Activated CD8-positive, alpha-beta memory T cell treated with anti-CD3 and anti-CD28 coated beads, Interleukin-2, amount 10 ng/mL, durations not matched to agents 7 days and 5 days (primary cell): ENCODE data around the gene RLBP1. TPM values are rescaled to one million over a fixed set of nuclear protein-coding genes. Genes with fewer than 3 reads are reported as not detected.

Experiments used
- ATAC-seq: fragments of 150-1000 bp; cut with Tn5 transposase; one replicate; pipeline ENCODE4 v1.10.0; 2021; ENCODE audit warnings: moderate library complexity
- CTCF ChIA-PET: fragments of 350-600 bp; sonication (Branson Sonifier 250); formaldehyde crosslinking; loops from one replicate; lab custom pipeline; 2021; ENCODE audit warnings: antibody characterized with exemption; lab: Charles Lee
- DNase-seq: peaks from one replicate; pipeline ENCODE4 v3.0.0-alpha.2; 2020
- H3K27ac Mint-ChIP-seq: one replicate; pipeline ENCODE4 v1.8.0; 2021; ENCODE audit warnings: mild to moderate bottlenecking, mixed read lengths
- H3K27me3 Mint-ChIP-seq: one replicate; pipeline ENCODE4 v1.8.0; 2021; ENCODE audit warnings: mixed read lengths
- H3K36me3 Mint-ChIP-seq: one replicate; pipeline ENCODE4 v1.8.0; 2021; ENCODE audit warnings: mild to moderate bottlenecking, mixed read lengths
- H3K4me1 Mint-ChIP-seq: one replicate; pipeline ENCODE4 v1.8.0; 2021; ENCODE audit warnings: mixed read lengths
- H3K4me3 Mint-ChIP-seq: one replicate; pipeline ENCODE4 v1.8.0; 2021; ENCODE audit warnings: mild to moderate bottlenecking, moderate library complexity, mixed read lengths
- H3K9me3 Mint-ChIP-seq: one replicate; pipeline ENCODE4 v1.8.0; 2022; ENCODE audit warnings: low read depth, mixed read lengths
- total RNA-seq, 2 experiments: library from RNA; stranded (reverse); gene quantifications; one replicate each; pipeline ENCODE4 v1.2.3, GENCODE V29; 2021

Gene RLBP1
- total RNA-seq, 2 experiments from 2014 or later = not detected

DNA sequence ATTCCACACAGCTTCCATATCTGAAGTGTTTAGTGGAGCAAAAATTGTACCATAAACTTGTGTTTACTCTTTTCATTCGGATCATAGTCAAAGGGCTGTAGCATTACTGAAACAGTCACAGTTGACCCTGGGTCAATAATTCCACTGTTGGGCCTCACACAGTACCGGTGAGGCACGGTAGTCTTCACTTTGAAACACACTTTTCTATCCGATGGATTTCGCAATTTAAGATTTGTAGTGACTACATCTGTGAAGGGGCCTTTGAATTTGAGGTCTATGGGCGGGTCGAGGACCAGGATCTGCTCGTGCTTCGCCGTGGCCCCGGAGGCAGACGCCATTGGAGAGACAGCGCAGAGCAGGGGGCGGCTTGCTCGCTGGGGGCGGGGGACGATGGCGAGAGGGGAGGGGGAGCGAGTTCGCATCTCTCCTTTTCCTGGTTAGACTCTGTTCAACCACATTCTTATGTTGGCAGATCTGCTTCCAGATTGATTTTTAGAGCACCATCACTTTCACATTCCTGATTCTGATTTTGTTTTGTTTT is 19.8 kb downstream of the RLBP1 start:
- Mint-ChIP-seq H3K27me3 (peaks cover 3% of the 10 kb centered on the region), H3K4me3 (no peak overlapping the region), H3K36me3 (peaks cover 6% of the 10 kb centered on the region), H3K4me1 (peaks cover 46% of the 10 kb centered on the region), H3K9me3 (no peaks in the 10 kb centered on the region), H3K27ac (no peak overlapping the region)
- DNase-seq (no peak), ATAC-seq (no peak)
- CTCF ChIA-PET = interaction anchor here (1.2 kb wide), 1 partner anchor 144 kb away, joined by 3 read pairs; no protein-coding TSS in a partner anchor

GRCh38 chr15:89200182-89200581 is 21.2 kb downstream of the RLBP1 start:
- H3K27me3 Mint-ChIP-seq = peaks cover 3% of the 10 kb centered on the region
- ATAC-seq (no peak), DNase-seq (no peak)
- CTCF ChIA-PET = interaction anchor here (1.1 to 1.9 kb wide), 2 partner anchors 19 to 23 kb away, joined by 3 to 6 read pairs; no protein-coding TSS in a partner anchor
- peaks cover 8% of the 10 kb centered on the region for H3K36me3 Mint-ChIP-seq
- H3K4me1 Mint-ChIP-seq = peaks cover 39% of the 10 kb centered on the region
- H3K9me3 Mint-ChIP-seq = no peaks in the 10 kb centered on the region
- no peak overlapping the region for H3K4me3 Mint-ChIP-seq
- H3K27ac Mint-ChIP-seq = no peak overlapping the region

- peaks cover 35% of the 10 kb centered on the region for H3K4me1 Mint-ChIP-seq
- DNase-seq (no peak), ATAC-seq (no peak)
- no peak overlapping the region for H3K4me3 Mint-ChIP-seq
- H3K9me3 Mint-ChIP-seq = no peaks in the 10 kb centered on the region
- H3K27ac Mint-ChIP-seq = no peak overlapping the region
- peaks cover 8% of the 10 kb centered on the region for H3K36me3 Mint-ChIP-seq
- CTCF ChIA-PET = interaction anchor here (1.1 to 1.9 kb wide), 2 partner anchors 19 to 22 kb away, joined by 3 to 6 read pairs; no protein-coding TSS in a partner anchor
- H3K27me3 Mint-ChIP-seq = peaks cover 3% of the 10 kb centered on the region
Measured at GRCh38 chr15:89199746-89200145, 21.6 kb downstream of the RLBP1 start.

DNA sequence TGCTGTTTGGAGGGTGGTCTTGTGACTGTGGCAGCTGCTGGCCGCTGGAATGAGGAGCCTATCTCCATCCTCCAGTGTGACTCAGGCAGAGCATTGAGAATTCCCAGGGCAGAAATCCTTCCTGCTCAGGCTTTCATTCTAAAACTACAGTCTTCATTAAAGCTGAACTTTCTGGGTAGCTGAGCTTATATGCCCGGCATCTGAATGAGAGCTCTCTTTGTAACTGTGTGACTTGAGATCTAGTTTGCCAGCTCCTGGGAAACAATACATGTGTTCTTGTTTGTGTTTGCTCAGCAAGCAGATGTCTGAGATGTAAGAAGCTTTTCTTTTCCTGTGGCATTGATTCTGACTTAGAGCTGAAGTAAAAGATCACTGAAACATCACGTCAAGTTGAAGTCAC is 22.4 kb downstream of the RLBP1 start:
- CTCF ChIA-PET = interaction anchor here (1.1 to 7.5 kb wide), 3 partner anchors 8 to 21 kb away, joined by 3 to 43 read pairs (median 6); no protein-coding TSS in a partner anchor
- ATAC-seq (no peak), DNase-seq (no peak)
- H3K27me3 Mint-ChIP-seq = peaks cover 3% of the 10 kb centered on the region
- peaks cover 8% of the 10 kb centered on the region for H3K36me3 Mint-ChIP-seq
- peaks cover 28% of the 10 kb centered on the region for H3K4me1 Mint-ChIP-seq
- no peak overlapping the region for H3K27ac Mint-ChIP-seq
- H3K4me3 Mint-ChIP-seq = no peak overlapping the region
- H3K9me3 Mint-ChIP-seq = no peaks in the 10 kb centered on the region

GRCh38 chr15:89198196-89198595 is 23.2 kb downstream of the RLBP1 start:
- ATAC-seq = no peak
- CTCF ChIA-PET = interaction anchor here (0.9 to 7.5 kb wide), 2 partner anchors 9 to 20 kb away, joined by 3 to 43 read pairs; no protein-coding TSS in a partner anchor
- H3K27me3 Mint-ChIP-seq = no peaks in the 10 kb centered on the region

DNA sequence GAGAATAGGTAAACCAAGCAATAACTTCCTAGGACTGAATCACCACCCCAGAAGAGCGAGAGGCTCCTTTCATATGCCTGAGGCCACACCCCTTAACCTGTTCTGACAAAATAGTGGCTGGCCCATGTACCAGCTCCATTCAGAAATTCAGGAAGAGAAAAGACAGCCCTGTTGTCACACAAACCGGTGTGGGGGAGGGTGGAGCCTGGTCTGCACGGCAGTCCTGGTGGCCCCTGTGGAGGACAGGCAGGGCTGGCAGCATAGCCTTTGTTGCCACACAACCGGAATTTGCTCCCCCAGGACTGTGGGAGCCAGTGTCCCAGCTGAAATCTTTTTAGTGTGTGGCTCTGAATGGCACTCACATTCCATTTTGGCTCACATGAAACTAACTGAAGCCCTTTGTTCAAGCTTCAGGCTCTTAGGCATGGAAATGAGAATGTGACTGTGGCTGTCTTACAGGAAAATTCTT is 23.8 kb downstream of the RLBP1 start:
- no peaks in the 10 kb centered on the region for H3K27me3 Mint-ChIP-seq
- peak; percentile 47 for DNase-seq
- H3K36me3 Mint-ChIP-seq = peaks cover 16% of the 10 kb centered on the region
- no peak overlapping the region for H3K4me3 Mint-ChIP-seq
- H3K9me3 Mint-ChIP-seq = no peaks in the 10 kb centered on the region
- peaks cover 20% of the 10 kb centered on the region for H3K4me1 Mint-ChIP-seq
- CTCF ChIA-PET = interaction anchor here (0.9 to 7.5 kb wide), 2 partner anchors 9 to 20 kb away, joined by 3 to 43 read pairs; no protein-coding TSS in a partner anchor
- peak overlapping the region; percentile 71 for H3K27ac Mint-ChIP-seq
- ATAC-seq = peak; percentile 68

More at GRCh38 chr15:89198196-89198595, 23.2 kb downstream of the RLBP1 start:
- Mint-ChIP-seq H3K27ac (no peak overlapping the region), H3K4me1 (peaks cover 21% of the 10 kb centered on the region), H3K9me3 (no peaks in the 10 kb centered on the region), H3K4me3 (no peak overlapping the region), H3K36me3 (peaks cover 11% of the 10 kb centered on the region)
- no peak for DNase-seq

DNA sequence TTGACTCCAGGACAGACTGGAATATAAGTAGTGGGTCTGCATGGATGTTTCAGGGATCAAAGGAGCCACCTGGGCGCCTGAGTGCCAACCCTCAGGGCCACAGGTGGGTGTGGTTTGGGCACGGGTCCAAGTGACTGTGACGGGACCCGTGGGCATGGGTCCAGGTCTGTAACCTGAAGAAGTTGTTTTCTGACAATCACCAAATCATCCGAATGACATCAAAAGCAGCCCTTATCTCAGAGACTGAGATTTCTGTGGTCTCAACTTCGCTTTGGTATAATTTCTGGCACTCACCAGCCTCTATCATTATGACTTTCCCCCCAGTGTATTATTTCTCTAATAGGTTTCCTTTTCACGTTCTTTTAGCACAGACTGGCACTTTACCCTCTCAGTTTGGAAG is 24.4 kb downstream of the RLBP1 start:
- no peak for DNase-seq
- no peak overlapping the region for H3K4me3 Mint-ChIP-seq
- H3K27ac Mint-ChIP-seq = peak overlapping the region; percentile 71
- CTCF ChIA-PET = interaction anchor here (1.1 to 7.5 kb wide), 2 partner anchors 10 to 19 kb away, joined by 3 to 43 read pairs; no protein-coding TSS in a partner anchor
- peaks cover 20% of the 10 kb centered on the region for H3K4me1 Mint-ChIP-seq
- H3K27me3 Mint-ChIP-seq = no peaks in the 10 kb centered on the region
- H3K36me3 Mint-ChIP-seq = peaks cover 18% of the 10 kb centered on the region
- peak; percentile 39 for ATAC-seq
- no peaks in the 10 kb centered on the region for H3K9me3 Mint-ChIP-seq

DNA sequence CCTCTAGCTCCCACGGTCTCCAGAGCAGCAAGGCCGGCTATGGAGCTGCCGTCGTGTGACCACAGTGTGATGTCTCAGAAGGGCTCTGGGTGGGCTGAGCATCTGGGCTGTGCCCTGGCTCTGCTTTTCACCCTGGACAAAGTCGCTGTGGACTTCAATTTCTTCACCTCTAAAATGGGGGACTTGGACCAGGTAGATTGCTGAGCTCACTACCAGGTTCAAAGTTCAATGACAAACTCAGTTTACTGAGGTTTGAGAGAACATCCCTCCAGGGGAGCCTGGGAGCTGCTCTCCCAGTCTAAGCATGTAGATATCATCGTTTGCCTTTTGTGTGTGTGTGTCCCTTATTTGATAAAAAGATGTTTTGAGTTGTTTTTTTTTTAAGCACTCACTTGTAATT is 25.1 kb downstream of the RLBP1 start:
- no peak for ATAC-seq
- no peak overlapping the region for H3K4me3 Mint-ChIP-seq
- H3K9me3 Mint-ChIP-seq = no peaks in the 10 kb centered on the region
- peaks cover 21% of the 10 kb centered on the region for H3K36me3 Mint-ChIP-seq
- DNase-seq = no peak
- no peak overlapping the region for H3K27ac Mint-ChIP-seq
- peaks cover 22% of the 10 kb centered on the region for H3K4me1 Mint-ChIP-seq
- CTCF ChIA-PET = interaction anchor here (1.1 to 7.5 kb wide), 2 partner anchors 11 to 19 kb away, joined by 3 to 43 read pairs; no protein-coding TSS in a partner anchor
- H3K27me3 Mint-ChIP-seq = no peaks in the 10 kb centered on the region

- H3K9me3 Mint-ChIP-seq = no peaks in the 10 kb centered on the region
- DNase-seq (no peak), ATAC-seq (no peak)
- H3K4me3 Mint-ChIP-seq = no peak overlapping the region
- no peak overlapping the region for H3K27ac Mint-ChIP-seq
- CTCF ChIA-PET = interaction anchor here (1.1 to 7.5 kb wide), 2 partner anchors 11 to 18 kb away, joined by 3 to 43 read pairs; no protein-coding TSS in a partner anchor
- no peaks in the 10 kb centered on the region for H3K27me3 Mint-ChIP-seq
- H3K4me1 Mint-ChIP-seq = peaks cover 22% of the 10 kb centered on the region
- peaks cover 22% of the 10 kb centered on the region for H3K36me3 Mint-ChIP-seq
Measured at GRCh38 chr15:89195836-89196235, 25.5 kb downstream of the RLBP1 start.

- peaks cover 22% of the 10 kb centered on the region for H3K36me3 Mint-ChIP-seq
- no peaks in the 10 kb centered on the region for H3K27me3 Mint-ChIP-seq
- ATAC-seq = no peak
- no peak overlapping the region for H3K4me3 Mint-ChIP-seq
- DNase-seq = no peak
- H3K4me1 Mint-ChIP-seq = peaks cover 22% of the 10 kb centered on the region
- no peak overlapping the region for H3K27ac Mint-ChIP-seq
- H3K9me3 Mint-ChIP-seq = no peaks in the 10 kb centered on the region
- CTCF ChIA-PET = interaction anchor here (1.0 to 7.5 kb wide), 5 partner anchors 12 to 137 kb away, joined by 3 to 43 read pairs (median 4); no protein-coding TSS in a partner anchor
Measured at GRCh38 chr15:89194608-89195007, 26.8 kb downstream of the RLBP1 start.

DNA sequence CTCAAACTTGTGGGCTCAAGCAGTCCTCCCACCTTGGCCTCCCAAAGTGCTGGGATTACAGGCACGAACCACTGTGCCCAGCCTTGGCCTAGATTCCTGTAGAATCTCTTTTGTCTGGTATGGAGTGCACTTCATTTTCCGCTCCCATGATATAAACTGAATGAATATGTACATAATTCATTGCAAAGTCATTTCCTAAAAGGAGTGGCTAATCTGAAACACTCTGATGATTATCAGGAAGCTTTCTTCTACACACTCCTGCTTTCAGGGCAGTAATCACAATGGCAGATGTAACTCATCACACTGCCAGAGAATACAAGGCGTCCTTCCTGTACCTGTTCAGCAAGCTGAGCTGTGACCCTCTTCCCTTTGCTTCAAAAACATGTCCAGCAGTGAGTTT is 28.6 kb downstream of the RLBP1 start:
- ATAC-seq = no peak
- no peak for DNase-seq
- no peak overlapping the region for H3K4me3 Mint-ChIP-seq
- H3K27me3 Mint-ChIP-seq = no peaks in the 10 kb centered on the region
- H3K36me3 Mint-ChIP-seq = peaks cover 25% of the 10 kb centered on the region
- H3K4me1 Mint-ChIP-seq = peaks cover 13% of the 10 kb centered on the region
- H3K27ac Mint-ChIP-seq = no peak overlapping the region
- H3K9me3 Mint-ChIP-seq = no peaks in the 10 kb centered on the region
- CTCF ChIA-PET = interaction anchor here (7.5 kb wide), 1 partner anchor 14 kb away, joined by 43 read pairs; no protein-coding TSS in a partner anchor

- no peak for ATAC-seq
- Mint-ChIP-seq H3K9me3 (no peaks in the 10 kb centered on the region), H3K36me3 (peaks cover 25% of the 10 kb centered on the region), H3K27ac (no peak overlapping the region), H3K4me3 (no peak overlapping the region), H3K27me3 (no peaks in the 10 kb centered on the region), H3K4me1 (peaks cover 8% of the 10 kb centered on the region)
- CTCF ChIA-PET = interaction anchor here (7.5 kb wide), 1 partner anchor 15 kb away, joined by 43 read pairs; no protein-coding TSS in a partner anchor
- no peak for DNase-seq
Measured at GRCh38 chr15:89192136-89192535, 29.2 kb downstream of the RLBP1 start.

GRCh38 chr15:89187986-89188514 is 33.3 kb downstream of the RLBP1 start:
- Mint-ChIP-seq H3K9me3 (no peaks in the 10 kb centered on the region), H3K27me3 (no peaks in the 10 kb centered on the region), H3K27ac (no peak overlapping the region), H3K4me3 (no peak overlapping the region), H3K36me3 (peaks cover 17% of the 10 kb centered on the region), H3K4me1 (peaks cover 3% of the 10 kb centered on the region)
- ATAC-seq = no peak
- no peak for DNase-seq
- CTCF ChIA-PET = interaction anchor here (1.2 to 4.7 kb wide), 3 partner anchors 10 to 131 kb away, joined by 3 to 19 read pairs (median 6); no protein-coding TSS in a partner anchor
